Right atrium auricular region (tissue), 2 donors: ENCODE results near the gene FUS. TPM values are rescaled to one million over a fixed set of nuclear protein-coding genes. Genes with fewer than 3 reads are reported as not detected.

ENCODE experiments used
- DNase-seq: peaks from one replicate; pipeline ENCODE4 v3.0.0-alpha.2; 2019; ENCODE audit warnings: low spot score
- H3K27ac ChIP-seq, 2 donors: fragments of 200-600 bp; sonication (generic); 1 replicate in 1 of 2; 2 replicates in 1 of 2; pipeline ENCODE4 v1.5.1; 2016 to 2019
- H3K27me3 ChIP-seq, 2 donors: fragments of 200-600 bp; sonication (generic); one replicate each; pipeline versions ENCODE4 v1.5.1 to v1.6.0; 2017 to 2019
- H3K36me3 ChIP-seq: fragments of 200-600 bp; sonication (generic); one replicate; pipeline ENCODE4 v1.5.1; 2016
- H3K4me1 ChIP-seq, 2 donors: fragments of 200-600 bp; sonication (generic); one replicate each; pipeline versions ENCODE4 v1.5.1 to v1.6.0; 2017 to 2019
- H3K4me3 ChIP-seq, 2 donors: fragments of 200-600 bp; sonication (generic); 1 replicate in 1 of 2; 2 replicates in 1 of 2; pipeline ENCODE4 v1.5.1; 2017 to 2019; ENCODE audit warnings: mild to moderate bottlenecking in 1 of 2, moderate library complexity in 1 of 2
- H3K9me3 ChIP-seq, 2 donors: fragments of 200-600 bp; sonication (generic); one replicate each; pipeline ENCODE4 v1.5.1; 2019
- total RNA-seq, 2 donors: library from RNA; depleted of rRNA; stranded (reverse); fragments of >200 nt; gene quantifications; one replicate each; pipeline ENCODE4 v1.1.0, GENCODE V29; 2016
- TF ChIP-seq, protein P1 (sequence below), 2 donors: fragments of 200-600 bp; sonication (generic); IDR thresholded peaks; one replicate each; pipeline ENCODE4 v1.5.1; 2019; ENCODE audit warnings: antibody characterized with exemption in 2 of 2

The FUS gene
- total RNA-seq, 2 donors from 2014 or later: 16.9 to 34.3 TPM

DNA sequence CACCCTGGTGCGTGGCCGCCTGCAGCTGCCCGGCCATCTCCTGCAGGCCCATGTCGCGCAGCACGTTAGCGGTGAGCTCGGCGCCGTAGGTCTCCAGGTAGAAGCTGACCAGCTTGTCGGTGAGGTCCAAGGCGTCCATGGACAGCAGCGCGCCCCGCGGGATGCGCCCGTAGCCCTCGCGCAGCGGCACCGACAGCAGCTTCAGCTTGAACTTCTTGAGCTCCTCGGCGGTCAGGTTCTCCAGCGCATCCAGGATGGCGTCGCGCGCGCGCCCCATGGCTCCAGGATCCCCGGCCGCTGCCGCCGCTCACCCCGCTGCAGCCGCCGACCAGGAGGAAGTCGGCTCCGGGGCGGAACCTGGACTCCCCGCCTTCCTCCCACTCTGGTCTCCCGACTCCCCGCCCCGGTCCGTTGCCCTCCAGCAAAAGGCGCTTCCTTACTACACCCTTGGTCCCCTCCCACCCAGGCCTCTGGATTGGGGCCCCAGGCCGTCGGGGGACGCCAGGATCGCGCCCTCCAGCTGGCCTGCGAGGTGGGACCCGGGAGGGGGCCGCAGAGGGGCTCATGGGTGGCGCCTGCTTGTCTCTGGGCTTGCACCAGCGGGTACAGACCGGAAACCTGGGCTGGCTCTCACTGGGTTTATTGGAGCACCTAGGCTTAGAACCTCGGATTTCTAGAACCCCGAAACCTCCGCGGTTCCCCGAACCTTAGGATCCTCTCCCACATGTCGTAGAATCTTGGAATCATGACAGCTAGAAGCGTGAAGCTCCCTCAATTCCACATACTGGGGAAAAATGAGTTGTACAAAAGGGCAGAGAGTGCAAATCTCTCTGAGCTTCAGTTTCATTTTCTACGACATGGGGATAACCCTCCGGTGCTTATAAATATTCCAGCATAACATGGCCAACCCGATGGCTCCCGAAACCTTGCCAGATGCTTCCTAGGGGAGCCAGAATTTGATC, 22.8 kb downstream of the FUS start, which contains the start of gene PYCARD:
PYCARD (minus strand) TSS at position 347 of the 962 bp plus-strand sequence; CDS start at position 277, 70 bp downstream.
- TF ChIP-seq, protein P1, sequence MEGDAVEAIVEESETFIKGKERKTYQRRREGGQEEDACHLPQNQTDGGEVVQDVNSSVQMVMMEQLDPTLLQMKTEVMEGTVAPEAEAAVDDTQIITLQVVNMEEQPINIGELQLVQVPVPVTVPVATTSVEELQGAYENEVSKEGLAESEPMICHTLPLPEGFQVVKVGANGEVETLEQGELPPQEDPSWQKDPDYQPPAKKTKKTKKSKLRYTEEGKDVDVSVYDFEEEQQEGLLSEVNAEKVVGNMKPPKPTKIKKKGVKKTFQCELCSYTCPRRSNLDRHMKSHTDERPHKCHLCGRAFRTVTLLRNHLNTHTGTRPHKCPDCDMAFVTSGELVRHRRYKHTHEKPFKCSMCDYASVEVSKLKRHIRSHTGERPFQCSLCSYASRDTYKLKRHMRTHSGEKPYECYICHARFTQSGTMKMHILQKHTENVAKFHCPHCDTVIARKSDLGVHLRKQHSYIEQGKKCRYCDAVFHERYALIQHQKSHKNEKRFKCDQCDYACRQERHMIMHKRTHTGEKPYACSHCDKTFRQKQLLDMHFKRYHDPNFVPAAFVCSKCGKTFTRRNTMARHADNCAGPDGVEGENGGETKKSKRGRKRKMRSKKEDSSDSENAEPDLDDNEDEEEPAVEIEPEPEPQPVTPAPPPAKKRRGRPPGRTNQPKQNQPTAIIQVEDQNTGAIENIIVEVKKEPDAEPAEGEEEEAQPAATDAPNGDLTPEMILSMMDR (IDR thresholded peaks at IDR 0.05): no peak
- DNase-seq: no peak
- peak within 1 kb of the TSS; percentile 45 to 71 for H3K4me3 ChIP-seq
- H3K4me1 ChIP-seq: peaks cover 0 to 23% of the 10 kb centered on the region in 2 donors
- H3K27me3 ChIP-seq: no peaks in the 10 kb centered on the region
- no peaks in the 10 kb centered on the region for H3K9me3 ChIP-seq
- no peaks in the 10 kb centered on the region for H3K36me3 ChIP-seq
- peak within 1 kb of the TSS; percentile 42 to 62 for H3K27ac ChIP-seq

DNA sequence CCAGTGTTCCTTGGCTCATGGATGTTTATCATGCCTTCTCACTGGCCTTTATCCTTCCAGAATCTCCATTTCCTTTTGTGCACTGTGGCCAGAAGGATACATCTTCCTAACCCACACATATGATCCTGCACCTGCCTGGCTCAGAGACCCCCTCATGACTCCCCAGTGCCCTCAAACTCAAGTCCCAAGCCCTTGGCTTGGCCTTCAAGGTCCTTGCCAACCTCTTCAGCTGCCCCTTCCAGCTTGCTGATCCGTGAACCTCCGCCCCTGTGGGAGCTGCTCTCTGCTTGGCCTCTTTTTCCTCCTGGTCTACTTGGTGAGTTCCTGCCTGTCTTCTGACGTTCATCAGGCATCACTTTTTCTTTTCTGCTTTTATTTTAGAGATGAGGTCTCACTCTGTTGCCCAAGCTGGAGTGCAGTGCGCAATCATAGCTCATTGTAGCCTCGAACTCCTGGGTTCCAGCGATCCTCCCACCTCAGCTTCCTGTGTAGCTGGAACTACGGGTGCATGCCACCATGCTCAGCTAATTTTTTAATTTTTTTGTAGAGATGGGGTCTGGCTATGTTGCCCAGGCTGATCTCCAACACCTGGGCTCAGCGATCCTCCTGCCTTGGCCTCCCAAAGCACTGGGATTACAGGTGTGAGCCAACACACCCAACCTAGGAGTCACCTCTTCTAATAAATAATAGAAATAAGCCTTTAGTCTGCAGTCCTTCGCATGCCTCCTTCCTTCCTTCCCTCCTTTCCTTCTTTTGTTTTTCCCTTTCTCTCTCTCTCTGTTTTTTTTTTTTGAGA, 25.1 kb downstream of the FUS start:
- Histone ChIP-seq H3K9me3 (no peaks in the 10 kb centered on the region), H3K27me3 (no peaks in the 10 kb centered on the region), H3K27ac (no peak overlapping the region), H3K4me1 (peaks cover 0 to 19% of the 10 kb centered on the region in 2 donors), H3K36me3 (no peaks in the 10 kb centered on the region), H3K4me3 (no peak overlapping the region)
- TF ChIP-seq, protein P1 (IDR thresholded peaks at IDR 0.05): no peak
- no peak for DNase-seq

DNA sequence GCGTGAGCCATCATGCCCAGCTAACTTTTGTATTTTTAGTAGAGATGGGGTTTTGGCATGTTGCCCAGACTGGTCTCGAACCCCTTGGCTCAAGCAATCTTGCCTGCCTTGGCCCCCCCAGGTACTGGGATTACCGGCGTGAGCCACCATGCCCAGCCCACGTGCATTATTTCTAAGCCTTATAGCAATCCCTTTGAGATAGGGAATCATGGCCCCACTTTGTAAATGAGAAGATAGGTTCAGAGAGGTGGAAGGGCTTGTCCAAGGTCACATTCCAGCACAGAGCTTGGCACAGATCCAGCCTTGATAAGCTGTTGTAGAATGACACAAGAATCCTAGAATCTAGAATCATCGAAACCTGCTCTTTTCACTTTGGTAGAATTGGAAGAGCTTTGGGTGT, 26.8 kb downstream of the FUS start:
- TF ChIP-seq, protein P1 (IDR thresholded peaks at IDR 0.05): no peak
- Histone ChIP-seq H3K9me3 (no peaks in the 10 kb centered on the region), H3K27ac (no peak overlapping the region), H3K4me3 (no peak overlapping the region), H3K27me3 (no peaks in the 10 kb centered on the region), H3K36me3 (no peaks in the 10 kb centered on the region), H3K4me1 (peaks cover 0 to 11% of the 10 kb centered on the region in 2 donors)
- DNase-seq: no peak

DNA sequence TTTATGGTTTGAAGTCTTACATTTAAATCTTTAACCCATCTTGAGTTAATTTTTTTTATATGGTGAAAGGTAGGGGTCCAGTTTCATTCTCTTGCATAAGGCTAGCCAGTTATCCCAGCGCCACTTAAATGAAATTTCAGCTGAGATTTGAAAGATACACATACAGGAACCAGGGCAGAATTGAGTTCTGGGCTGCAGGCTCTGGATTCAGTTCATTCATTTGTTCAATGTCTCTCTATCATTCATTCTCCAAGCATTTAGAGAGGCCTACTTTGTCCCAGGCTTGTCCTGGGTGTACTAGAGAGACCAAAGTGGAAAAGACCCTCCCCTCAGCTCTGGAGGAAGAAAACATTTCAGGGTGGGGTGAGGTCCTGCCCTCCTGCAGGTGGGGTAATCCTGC, 33.4 kb downstream of the FUS start:
- no peaks in the 10 kb centered on the region for H3K36me3 ChIP-seq
- H3K9me3 ChIP-seq: no peaks in the 10 kb centered on the region
- H3K27me3 ChIP-seq: peaks cover 0 to 12% of the 10 kb centered on the region in 2 donors
- TF ChIP-seq, protein P1 (IDR thresholded peaks at IDR 0.05): no peak
- H3K4me3 ChIP-seq: no peak overlapping the region
- H3K27ac ChIP-seq: no peak overlapping the region
- DNase-seq: no peak
- peaks cover 0 to 29% of the 10 kb centered on the region in 2 donors for H3K4me1 ChIP-seq

DNA sequence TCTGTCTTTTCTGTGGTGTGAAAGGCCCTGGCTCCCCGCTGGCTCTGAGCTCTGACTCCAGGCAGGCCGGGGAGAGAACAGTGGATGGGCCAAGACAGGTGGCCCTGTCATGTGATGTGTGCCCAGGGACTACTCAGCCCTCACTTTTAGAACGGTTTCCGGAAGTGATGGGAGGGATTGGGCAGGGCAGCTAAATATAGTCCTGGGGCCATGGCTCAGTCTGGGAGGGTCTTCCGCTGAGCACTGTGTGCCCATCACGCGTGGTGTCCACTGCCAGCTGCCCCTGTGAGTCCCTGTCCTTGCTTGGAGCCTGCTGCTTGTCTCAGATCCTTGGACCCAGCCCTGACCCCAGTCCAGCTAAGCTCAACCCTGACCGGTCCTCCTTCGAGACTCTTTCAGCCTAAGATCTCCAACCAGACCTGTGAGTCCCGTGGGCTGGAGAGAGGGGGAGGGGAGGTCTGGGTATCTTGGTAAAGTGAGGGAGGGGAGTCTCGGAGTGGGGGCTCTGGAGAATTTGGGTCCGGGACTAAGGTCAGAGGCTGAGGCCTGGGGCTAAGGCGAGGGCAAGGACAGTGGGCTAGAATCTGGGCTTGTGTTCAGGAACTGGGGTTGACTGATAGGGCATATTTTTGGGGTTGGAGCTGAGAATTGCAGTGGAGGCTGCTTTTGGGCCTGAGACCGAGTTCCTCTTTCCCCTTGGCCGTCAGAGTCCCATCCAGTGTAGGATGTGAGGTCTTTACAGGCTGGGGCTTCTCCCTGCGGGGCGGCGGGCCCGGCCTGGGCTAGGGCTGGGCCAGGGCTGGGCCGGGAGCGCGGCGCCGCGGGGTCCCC, 34.2 kb downstream of the FUS start, which contains the start of gene TRIM72:
TRIM72 (plus strand) TSS at position 243 of the 831 bp plus-strand sequence. CDS start 620 bp downstream, outside the sequence.
- H3K4me1 ChIP-seq: peaks cover 0 to 29% of the 10 kb centered on the region in 2 donors
- no peak within 1 kb of the TSS for H3K27ac ChIP-seq
- TF ChIP-seq, protein P1 (IDR thresholded peaks at IDR 0.05): no peak
- peaks cover 0 to 12% of the 10 kb centered on the region in 2 donors for H3K27me3 ChIP-seq
- H3K36me3 ChIP-seq: no peaks in the 10 kb centered on the region
- no peaks in the 10 kb centered on the region for H3K9me3 ChIP-seq
- DNase-seq: no peak
- peak within 1 kb of the TSS; percentile 20 to 57 for H3K4me3 ChIP-seq
